ENCODE results near the gene LLGL2. TPM values are rescaled to one million over a fixed set of nuclear protein-coding genes. Genes with fewer than 3 reads are reported as not detected.

LLGL2 gene
- total RNA-seq, 5 donors from 2014 or later (not counting 1 experiment from before 2014, with no cell fraction given) = 31.2 to 75.7 (median 53.4) TPM

DNA sequence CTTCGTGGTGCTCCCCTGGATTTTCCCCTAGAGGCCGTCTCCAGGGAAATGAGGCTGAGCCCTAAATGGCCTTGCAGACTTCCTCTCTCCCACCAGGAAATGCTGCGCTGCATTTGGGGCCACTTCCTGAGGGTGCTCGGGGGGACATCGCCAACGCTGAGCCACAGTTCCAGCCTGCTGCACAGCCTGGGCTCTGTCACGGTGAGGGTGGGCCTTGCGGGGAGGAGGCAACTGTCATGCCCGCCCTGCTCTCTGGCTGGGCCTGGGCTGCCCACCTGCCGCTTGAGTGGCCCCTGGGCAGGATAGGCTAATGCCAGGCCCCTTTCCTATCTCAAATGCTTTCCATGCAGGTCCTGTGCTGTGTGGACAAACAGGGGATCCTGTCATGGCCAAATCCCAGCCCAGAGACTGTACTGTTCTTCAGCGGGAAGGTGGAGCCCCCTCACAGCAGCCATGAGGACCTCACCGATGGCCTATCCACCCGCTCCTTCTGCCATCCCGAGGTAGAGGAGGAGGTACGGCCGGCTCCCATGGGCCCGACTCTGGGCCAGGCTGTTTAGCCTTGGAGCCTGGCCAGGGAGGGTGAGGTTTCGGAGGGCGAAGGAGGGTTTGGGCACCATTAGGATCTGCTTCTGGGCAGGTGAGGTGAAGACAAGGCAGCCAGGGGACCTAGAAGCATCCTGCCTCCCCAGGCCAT is 34.4 kb upstream of the LLGL2 start:
- peaks cover 13 to 32% of the 10 kb centered on the region in 2 experiments for H3K4me1 ChIP-seq (ENCODE audit: control insufficient read depth in 1 of 2, extremely low read depth in 1 of 2, insufficient read depth in 2 of 2, low read length in 2 of 2)
- 89% methylated on average over 14 of the region's 19 CpGs for WGBS (ENCODE audit: insufficient coverage)
- ATAC-seq (replicated peaks in 1 of 4) (no peak), DNase-seq (no peak)
- peaks cover 15 to 45% of the 10 kb centered on the region in 2 donors for H3K36me3 ChIP-seq (ENCODE audit: control insufficient read depth in 2 of 2, extremely low read depth in 1 of 2, insufficient read depth in 1 of 2, low read length in 1 of 2)
- H3K27me3 Mint-ChIP-seq = no peaks in the 10 kb centered on the region
- no peak overlapping the region for H3K4me3 Mint-ChIP-seq
- no peak overlapping the region for H3K27ac Mint-ChIP-seq
- no peak overlapping the region for H3K4me3 ChIP-seq (ENCODE audit: control insufficient read depth in 1 of 2, extremely low read depth in 1 of 2, low read length in 1 of 2)
- H3K27me3 ChIP-seq (replicated peaks in 1 of 2; ENCODE audit: control insufficient read depth in 2 of 2, extremely low read depth in 1 of 2, insufficient read depth in 2 of 2, low read length in 1 of 2) = no peaks in the 10 kb centered on the region
- H3K27ac ChIP-seq (ENCODE audit: low read length) = no peak overlapping the region
- H3K4me1 Mint-ChIP-seq = peaks cover 24 to 30% (median 24%) of the 10 kb centered on the region in 3 donors
- H3K9me3 ChIP-seq = no peaks in the 10 kb centered on the region
- peaks cover 33% of the 10 kb centered on the region for H3K36me3 Mint-ChIP-seq
- H3K9me3 Mint-ChIP-seq = no peaks in the 10 kb centered on the region
- ChIA-PET CTCF (no interaction called here), POLR2A (no interaction called here)

DNA sequence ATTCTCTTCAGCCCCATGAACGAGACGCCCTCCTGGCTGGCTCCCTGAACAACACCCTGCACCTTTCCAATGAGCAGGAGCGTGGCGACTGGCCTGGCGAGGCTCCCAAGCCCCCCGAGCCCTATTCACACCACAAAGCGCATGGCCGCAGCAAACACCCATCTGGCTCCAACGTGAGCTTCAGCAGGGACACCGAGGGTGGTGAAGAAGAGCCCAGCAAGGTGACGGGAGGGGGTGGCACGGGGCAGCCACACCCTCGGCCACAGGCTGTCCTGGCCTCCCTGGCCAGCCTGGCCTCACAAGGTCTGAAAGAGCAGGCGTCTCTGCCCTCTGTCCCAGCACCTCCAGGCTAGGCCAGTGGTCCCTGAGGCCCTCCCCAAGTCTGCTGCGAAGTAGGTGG is 33.8 kb upstream of the LLGL2 start:
- ATAC-seq (replicated peaks in 1 of 4) (no peak), DNase-seq (no peak)
- 92% methylated on average over 9 of the region's 15 CpGs for WGBS (ENCODE audit: insufficient coverage)
- H3K27me3 Mint-ChIP-seq = no peaks in the 10 kb centered on the region
- H3K4me1 Mint-ChIP-seq = peaks cover 18 to 25% (median 18%) of the 10 kb centered on the region in 3 donors
- H3K4me3 Mint-ChIP-seq = no peak overlapping the region
- no peaks in the 10 kb centered on the region for H3K9me3 ChIP-seq
- no peaks in the 10 kb centered on the region for H3K27me3 ChIP-seq (replicated peaks in 1 of 2; ENCODE audit: control insufficient read depth in 2 of 2, extremely low read depth in 1 of 2, insufficient read depth in 2 of 2, low read length in 1 of 2)
- H3K36me3 Mint-ChIP-seq = peaks cover 28% of the 10 kb centered on the region
- peaks cover 13 to 29% of the 10 kb centered on the region in 2 experiments for H3K4me1 ChIP-seq (ENCODE audit: control insufficient read depth in 1 of 2, extremely low read depth in 1 of 2, insufficient read depth in 2 of 2, low read length in 2 of 2)
- CTCF ChIA-PET = no interaction called here
- no peak overlapping the region for H3K4me3 ChIP-seq (ENCODE audit: control insufficient read depth in 1 of 2, extremely low read depth in 1 of 2, low read length in 1 of 2)
- peaks cover 18 to 50% of the 10 kb centered on the region in 2 donors for H3K36me3 ChIP-seq (ENCODE audit: control insufficient read depth in 2 of 2, extremely low read depth in 1 of 2, insufficient read depth in 1 of 2, low read length in 1 of 2)
- no peaks in the 10 kb centered on the region for H3K9me3 Mint-ChIP-seq
- H3K27ac Mint-ChIP-seq = no peak overlapping the region
- no peak overlapping the region for H3K27ac ChIP-seq (ENCODE audit: low read length)
- POLR2A ChIA-PET = no interaction called here

DNA sequence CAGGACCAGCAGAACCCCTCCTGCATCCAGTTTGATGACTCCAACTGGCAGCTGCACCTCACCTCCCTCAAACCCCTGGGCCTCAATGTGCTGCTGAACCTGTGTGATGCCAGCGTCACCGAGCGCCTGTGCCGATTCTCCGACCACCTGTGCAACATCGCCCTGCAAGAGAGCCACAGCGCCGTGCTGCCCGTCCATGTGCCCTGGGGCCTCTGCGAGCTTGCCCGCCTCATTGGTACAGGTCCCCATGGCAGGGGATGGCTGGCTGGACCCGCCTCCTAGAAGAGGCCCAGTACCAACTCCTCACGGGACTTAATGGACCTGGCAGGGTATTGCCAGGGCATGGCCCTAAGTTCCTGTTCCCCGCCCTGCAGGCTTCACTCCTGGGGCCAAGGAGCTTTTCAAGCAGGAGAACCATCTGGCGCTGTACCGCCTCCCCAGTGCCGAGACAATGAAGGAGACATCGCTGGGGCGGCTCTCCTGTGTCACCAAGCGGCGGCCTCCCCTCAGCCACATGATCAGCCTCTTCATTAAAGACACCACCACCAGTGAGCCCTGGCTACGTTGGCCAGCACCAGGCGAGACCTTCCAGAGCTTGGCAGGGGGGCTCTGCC is 32.8 kb upstream of the LLGL2 start:
- no peaks in the 10 kb centered on the region for H3K27me3 ChIP-seq (replicated peaks in 1 of 2; ENCODE audit: control insufficient read depth in 2 of 2, extremely low read depth in 1 of 2, insufficient read depth in 2 of 2, low read length in 1 of 2)
- H3K4me3 Mint-ChIP-seq = no peak overlapping the region
- no peak overlapping the region for H3K27ac Mint-ChIP-seq
- H3K9me3 ChIP-seq = no peaks in the 10 kb centered on the region
- DNase-seq (no peak), ATAC-seq (replicated peaks in 1 of 4) (no peak)
- peaks cover 21 to 55% of the 10 kb centered on the region in 2 donors for H3K36me3 ChIP-seq (ENCODE audit: control insufficient read depth in 2 of 2, extremely low read depth in 1 of 2, insufficient read depth in 1 of 2, low read length in 1 of 2)
- peaks cover 22% of the 10 kb centered on the region for H3K36me3 Mint-ChIP-seq
- no peaks in the 10 kb centered on the region for H3K27me3 Mint-ChIP-seq
- H3K4me3 ChIP-seq (ENCODE audit: control insufficient read depth in 1 of 2, extremely low read depth in 1 of 2, low read length in 1 of 2) = no peak overlapping the region
- peaks cover 11 to 17% (median 11%) of the 10 kb centered on the region in 3 donors for H3K4me1 Mint-ChIP-seq
- ChIA-PET CTCF (no interaction called here), POLR2A (no interaction called here)
- H3K27ac ChIP-seq (ENCODE audit: low read length) = no peak overlapping the region
- peaks cover 6 to 19% of the 10 kb centered on the region in 2 experiments for H3K4me1 ChIP-seq (ENCODE audit: control insufficient read depth in 1 of 2, extremely low read depth in 1 of 2, insufficient read depth in 2 of 2, low read length in 2 of 2)
- H3K9me3 Mint-ChIP-seq = no peaks in the 10 kb centered on the region
- 94% methylated on average over 23 of the region's 23 CpGs for WGBS (ENCODE audit: insufficient coverage)

DNA sequence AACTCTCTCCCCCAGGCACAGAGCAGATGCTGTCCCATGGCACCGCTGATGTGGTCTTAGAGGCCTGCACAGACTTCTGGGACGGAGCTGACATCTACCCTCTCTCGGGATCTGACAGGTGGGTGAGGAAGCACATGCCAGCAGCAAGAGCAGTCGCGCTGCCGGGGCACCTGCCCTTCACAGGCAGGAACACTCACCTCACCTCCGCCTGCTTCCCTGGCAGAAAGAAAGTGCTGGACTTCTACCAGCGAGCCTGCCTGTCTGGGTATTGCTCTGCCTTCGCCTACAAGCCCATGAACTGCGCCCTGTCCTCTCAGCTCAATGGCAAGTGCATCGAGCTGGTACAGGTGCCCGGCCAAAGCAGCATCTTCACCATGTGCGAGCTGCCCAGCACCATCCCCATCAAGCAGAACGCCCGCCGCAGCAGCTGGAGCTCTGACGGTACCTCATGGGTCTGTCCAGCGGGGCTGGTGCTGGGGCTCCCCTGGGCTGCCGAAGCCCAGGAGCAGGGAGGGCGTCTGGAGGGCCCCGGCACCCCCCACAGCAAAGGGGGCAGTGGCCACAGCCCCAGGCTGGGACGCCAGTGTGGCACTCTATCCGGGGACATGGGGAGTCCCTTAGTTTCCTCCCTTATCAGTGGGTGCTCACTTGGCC is 31.9 kb upstream of the LLGL2 start:
- Mint-ChIP-seq H3K9me3 (no peaks in the 10 kb centered on the region), H3K27ac (no peak overlapping the region), H3K4me3 (no peak overlapping the region), H3K36me3 (peaks cover 22% of the 10 kb centered on the region), H3K4me1 (peaks cover 7 to 10% (median 8%) of the 10 kb centered on the region in 3 donors), H3K27me3 (no peaks in the 10 kb centered on the region)
- no peak overlapping the region for H3K27ac ChIP-seq (ENCODE audit: low read length)
- peaks cover 21 to 63% of the 10 kb centered on the region in 2 donors for H3K36me3 ChIP-seq (ENCODE audit: control insufficient read depth in 2 of 2, extremely low read depth in 1 of 2, insufficient read depth in 1 of 2, low read length in 1 of 2)
- peaks cover 2 to 19% of the 10 kb centered on the region in 2 experiments for H3K4me1 ChIP-seq (ENCODE audit: control insufficient read depth in 1 of 2, extremely low read depth in 1 of 2, insufficient read depth in 2 of 2, low read length in 2 of 2)
- H3K9me3 ChIP-seq = no peaks in the 10 kb centered on the region
- DNase-seq (no peak), ATAC-seq (replicated peaks in 1 of 4) (no peak)
- CTCF ChIA-PET = no interaction called here
- no peaks in the 10 kb centered on the region for H3K27me3 ChIP-seq (replicated peaks in 1 of 2; ENCODE audit: control insufficient read depth in 2 of 2, extremely low read depth in 1 of 2, insufficient read depth in 2 of 2, low read length in 1 of 2)
- 93% methylated on average over 19 of the region's 23 CpGs for WGBS (ENCODE audit: insufficient coverage)
- POLR2A ChIA-PET = no interaction called here
- H3K4me3 ChIP-seq (ENCODE audit: control insufficient read depth in 1 of 2, extremely low read depth in 1 of 2, low read length in 1 of 2) = no peak overlapping the region

DNA sequence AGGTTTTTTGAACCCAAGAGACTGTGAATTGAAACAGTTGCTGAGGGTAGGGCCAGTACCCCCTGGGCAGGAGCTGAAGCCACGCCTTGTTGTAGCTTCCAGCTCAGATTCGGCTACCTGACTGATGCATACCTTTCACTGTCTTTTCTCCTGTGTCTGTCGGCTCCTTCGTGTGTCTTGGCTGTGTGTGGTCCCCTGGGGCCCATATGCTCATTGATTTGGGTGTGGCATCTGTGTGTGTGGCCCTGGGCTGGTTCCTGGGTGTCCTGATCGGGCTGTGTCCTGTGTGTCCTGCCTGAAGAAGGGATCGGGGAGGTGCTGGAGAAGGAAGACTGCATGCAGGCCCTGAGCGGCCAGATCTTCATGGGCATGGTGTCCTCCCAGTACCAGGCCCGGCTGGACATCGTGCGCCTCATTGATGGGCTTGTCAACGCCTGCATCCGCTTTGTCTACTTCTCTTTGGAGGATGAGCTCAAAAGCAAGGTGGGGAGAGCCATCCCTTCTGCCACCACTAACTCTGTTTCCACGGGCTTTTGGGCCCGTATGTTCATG is 31.1 kb upstream of the LLGL2 start:
- ATAC-seq (replicated peaks in 1 of 4) = no peak
- DNase-seq = no peak
- WGBS (ENCODE audit: insufficient coverage) = 96% methylated on average over 11 of the region's 14 CpGs
- no peak overlapping the region for H3K27ac ChIP-seq (ENCODE audit: low read length)
- H3K36me3 ChIP-seq (ENCODE audit: control insufficient read depth in 2 of 2, extremely low read depth in 1 of 2, insufficient read depth in 1 of 2, low read length in 1 of 2) = peaks cover 23 to 66% of the 10 kb centered on the region in 2 donors
- no peaks in the 10 kb centered on the region for H3K9me3 Mint-ChIP-seq
- H3K4me1 Mint-ChIP-seq = peaks cover 4 to 8% (median 7%) of the 10 kb centered on the region in 3 donors
- no peaks in the 10 kb centered on the region for H3K27me3 ChIP-seq (replicated peaks in 1 of 2; ENCODE audit: control insufficient read depth in 2 of 2, extremely low read depth in 1 of 2, insufficient read depth in 2 of 2, low read length in 1 of 2)
- no peaks in the 10 kb centered on the region for H3K9me3 ChIP-seq
- no peak overlapping the region for H3K4me3 Mint-ChIP-seq
- H3K36me3 Mint-ChIP-seq = peaks cover 29% of the 10 kb centered on the region
- H3K27me3 Mint-ChIP-seq = no peaks in the 10 kb centered on the region
- ChIA-PET POLR2A (interaction anchor here in 1 of 2 donors (0.6 kb wide), 1 partner anchor 100 kb away, joined by 3 read pairs; no protein-coding TSS in a partner anchor), CTCF (no interaction called here)
- H3K4me1 ChIP-seq (ENCODE audit: control insufficient read depth in 1 of 2, extremely low read depth in 1 of 2, insufficient read depth in 2 of 2, low read length in 2 of 2) = peaks cover 2 to 13% of the 10 kb centered on the region in 2 experiments
- no peak overlapping the region for H3K4me3 ChIP-seq (ENCODE audit: control insufficient read depth in 1 of 2, extremely low read depth in 1 of 2, low read length in 1 of 2)
- H3K27ac Mint-ChIP-seq = no peak overlapping the region

DNA sequence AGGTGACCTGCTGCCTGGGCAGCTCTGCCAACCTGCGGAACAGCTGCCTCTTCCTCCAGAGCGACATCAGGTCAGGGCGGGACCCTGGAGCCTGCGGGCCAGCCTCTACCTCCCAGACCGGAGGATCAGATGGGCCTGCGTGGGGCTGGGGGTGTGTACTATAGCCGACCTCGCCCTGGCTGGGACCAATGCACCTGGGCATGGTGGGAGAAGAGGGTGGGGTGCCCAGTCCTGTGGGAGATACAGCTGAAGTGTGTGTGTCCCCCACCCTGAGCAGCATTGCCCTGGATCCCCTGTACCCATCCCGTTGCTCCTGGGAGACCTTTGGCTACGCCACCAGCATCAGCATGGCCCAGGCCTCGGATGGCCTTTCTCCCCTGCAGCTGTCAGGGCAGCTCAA is 29.5 kb upstream of the LLGL2 start:
- ATAC-seq (replicated peaks in 1 of 4) (no peak), DNase-seq (no peak)
- Histone ChIP-seq H3K4me3 (ENCODE audit: control insufficient read depth in 1 of 2, extremely low read depth in 1 of 2, low read length in 1 of 2) (no peak overlapping the region), H3K36me3 (ENCODE audit: control insufficient read depth in 2 of 2, extremely low read depth in 1 of 2, insufficient read depth in 1 of 2, low read length in 1 of 2) (peaks cover 28 to 60% of the 10 kb centered on the region in 2 donors), H3K4me1 (ENCODE audit: control insufficient read depth in 1 of 2, extremely low read depth in 1 of 2, insufficient read depth in 2 of 2, low read length in 2 of 2) (peaks cover 2 to 10% of the 10 kb centered on the region in 2 experiments), H3K9me3 (no peaks in the 10 kb centered on the region), H3K27me3 (replicated peaks in 1 of 2; ENCODE audit: control insufficient read depth in 2 of 2, extremely low read depth in 1 of 2, insufficient read depth in 2 of 2, low read length in 1 of 2) (no peaks in the 10 kb centered on the region), H3K27ac (ENCODE audit: low read length) (no peak overlapping the region)
- Mint-ChIP-seq H3K27ac (no peak overlapping the region), H3K4me1 (peaks cover 2 to 8% (median 7%) of the 10 kb centered on the region in 3 donors), H3K36me3 (peaks cover 29% of the 10 kb centered on the region), H3K9me3 (no peaks in the 10 kb centered on the region), H3K4me3 (no peak overlapping the region), H3K27me3 (no peaks in the 10 kb centered on the region)
- ChIA-PET POLR2A (no interaction called here), CTCF (no interaction called here)
- 100% methylated on average over 5 of the region's 11 CpGs for WGBS (ENCODE audit: insufficient coverage)

Data from T-cell (primary cell).